HG02840 (cell line): ENCODE results near the gene TSHZ1.

ENCODE experiments used
- ATAC-seq: cut with Tn5 transposase; IDR thresholded peaks from one replicate; pipeline ENCODE4 v1.9.1; 2021; ENCODE audit warnings: mild to moderate bottlenecking, moderate library complexity, moderate number of reproducible peaks; ENCODE audit not compliant: unreplicated experiment, low FRiP score

The TSHZ1 gene

DNA sequence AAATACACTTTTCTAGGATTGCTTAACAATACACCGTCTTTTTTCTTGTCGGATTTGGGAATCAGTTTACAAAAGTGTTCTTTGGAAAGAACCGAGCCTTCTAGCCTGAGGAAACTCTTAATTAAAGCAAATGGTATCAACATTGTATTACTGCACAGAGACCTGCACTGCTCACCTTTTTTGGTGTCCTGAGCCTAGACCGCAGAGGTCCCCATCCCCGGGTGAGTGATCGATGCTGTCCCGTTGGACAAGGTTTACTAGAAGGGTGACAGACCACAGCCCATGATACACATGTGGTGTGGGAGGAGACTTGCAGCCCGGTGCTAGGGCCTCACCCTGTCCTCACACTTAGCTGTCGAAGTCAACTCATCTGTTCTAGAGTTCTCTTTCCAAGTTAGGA lies 55.3 kb downstream of the TSHZ1 start:
- ATAC-seq = no peak

DNA sequence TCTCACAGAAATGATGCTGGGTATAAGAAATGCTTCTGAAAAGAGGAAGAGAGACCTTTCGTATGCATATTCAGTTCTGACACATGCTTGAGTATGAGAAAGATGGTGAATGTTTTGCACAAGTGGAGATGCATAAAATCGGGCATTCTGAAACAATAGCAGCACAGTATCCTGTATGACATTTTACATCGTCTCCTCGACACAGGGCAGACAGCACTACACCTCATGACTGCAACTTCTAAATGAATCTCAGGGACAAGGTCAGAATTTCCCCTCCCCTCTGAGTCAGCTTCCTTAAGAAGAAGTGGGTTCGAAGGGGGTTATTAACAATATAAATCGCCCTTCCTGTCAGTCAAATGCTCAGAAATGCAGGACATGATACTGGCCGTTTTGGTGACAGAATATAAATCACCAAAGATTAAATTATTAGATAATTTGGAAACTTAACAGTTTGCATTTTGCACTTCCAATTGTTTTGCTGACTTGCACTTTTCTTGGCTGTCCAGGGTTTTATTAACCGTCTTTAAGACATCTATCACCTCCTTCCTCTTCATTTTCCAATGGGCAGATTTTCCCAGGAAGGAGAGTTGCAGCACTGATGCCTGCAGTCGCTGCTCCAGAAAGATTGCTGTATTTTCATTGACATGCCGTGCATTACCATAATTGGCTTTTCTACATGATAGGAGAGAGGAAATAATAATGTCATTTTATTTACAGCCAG lies 57.2 kb downstream of the TSHZ1 start:
- peak; percentile 69 for ATAC-seq

DNA sequence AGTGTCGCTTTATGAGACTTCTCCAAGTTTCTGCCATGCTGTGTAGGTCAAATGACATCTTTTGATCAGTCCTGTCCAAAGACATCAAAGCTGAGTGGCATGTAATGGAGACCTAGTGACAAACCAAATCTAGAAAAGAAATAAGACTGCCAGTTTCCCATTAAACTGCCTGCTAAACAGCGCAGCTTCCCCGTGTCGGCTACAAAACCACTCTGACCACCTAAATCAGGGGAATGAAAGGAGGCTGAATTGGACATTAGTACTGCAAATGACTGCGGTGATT lies 57.7 kb downstream of the TSHZ1 start:
- no peak for ATAC-seq

GRCh38 chr18:75269124-75269680 lies 58.6 kb downstream of the TSHZ1 start:
- no peak for ATAC-seq

GRCh38 chr18:75269696-75270095 lies 59.1 kb downstream of the TSHZ1 start:
- ATAC-seq = no peak

DNA sequence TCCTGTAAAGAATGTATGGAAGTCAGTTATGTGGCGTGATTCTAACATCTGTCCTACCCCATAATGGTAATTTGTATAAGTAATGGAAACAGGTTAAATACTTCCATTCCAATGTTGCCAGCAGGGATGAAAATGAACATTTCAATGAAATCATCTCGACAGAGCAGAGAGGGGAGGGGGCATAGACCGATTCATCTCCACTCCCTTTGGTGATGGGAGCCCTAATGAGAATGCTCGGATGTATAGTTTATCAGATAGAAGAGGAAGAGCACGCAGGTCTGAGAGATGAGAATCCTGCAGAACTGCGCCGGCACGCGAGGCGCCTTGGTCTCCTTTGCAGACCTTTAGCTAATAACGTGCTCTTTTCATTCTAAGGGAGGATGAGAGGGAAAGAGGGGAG lies 61.4 kb downstream of the TSHZ1 start:
- ATAC-seq = no peak

- no peak for ATAC-seq
Measured at GRCh38 chr18:75273817-75274216, 63.2 kb downstream of the TSHZ1 start.

DNA sequence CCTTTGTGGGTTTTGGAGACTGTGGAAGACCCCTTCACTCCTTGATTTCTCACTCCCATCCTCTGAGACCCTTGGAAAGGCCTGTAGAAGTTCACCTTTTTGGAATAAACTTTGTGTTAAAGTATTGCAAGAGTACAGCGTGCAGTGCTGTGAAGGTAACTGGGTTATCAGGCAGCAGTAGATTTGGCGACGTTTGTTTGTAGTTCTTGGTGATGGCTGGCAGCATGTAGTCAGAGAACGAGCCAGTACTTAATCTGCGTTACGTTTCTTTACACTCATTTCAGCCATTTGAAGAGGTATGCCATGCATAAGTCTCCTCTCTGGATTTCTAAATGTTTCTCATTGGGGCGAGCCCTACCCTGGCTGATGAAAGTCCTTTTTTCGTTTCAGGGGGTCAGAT lies 64.6 kb downstream of the TSHZ1 start:
- ATAC-seq = no peak

GRCh38 chr18:75276818-75277609 lies 66.4 kb downstream of the TSHZ1 start:
- ATAC-seq = no peak

DNA sequence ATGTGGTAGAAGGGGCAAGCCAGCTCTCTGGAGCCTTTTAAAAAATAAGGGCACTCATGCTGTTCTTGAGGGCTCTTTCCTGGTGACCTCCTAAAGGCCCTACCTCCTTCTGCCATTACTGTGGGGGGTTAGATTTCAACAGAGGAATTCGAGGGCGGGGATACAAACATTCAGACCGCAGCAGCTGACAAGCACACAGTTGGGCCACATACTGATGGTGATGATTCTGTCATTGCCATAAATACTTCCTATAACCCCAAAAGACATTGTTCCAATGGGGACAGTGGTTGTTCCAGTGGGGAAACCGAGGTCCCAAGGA lies 67.0 kb downstream of the TSHZ1 start:
- no peak for ATAC-seq

DNA sequence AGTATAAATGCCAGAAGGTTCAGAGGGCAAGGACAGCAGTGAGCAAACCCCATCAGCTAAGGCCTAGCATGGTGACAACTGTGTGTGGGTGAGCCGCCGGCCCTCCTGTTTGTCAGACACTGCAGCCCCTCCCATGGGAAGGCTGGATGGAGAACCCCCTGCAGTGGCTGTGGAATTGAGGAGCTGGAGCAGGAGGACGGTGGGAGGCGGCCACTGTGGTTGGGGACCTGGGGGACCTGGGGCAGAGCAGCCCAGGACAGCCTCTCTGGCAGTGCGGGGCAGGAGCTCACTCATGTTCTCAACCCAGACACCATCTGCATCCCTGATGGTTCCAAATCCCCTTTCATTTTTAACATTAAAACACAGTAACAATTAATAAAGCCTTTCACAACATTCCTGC lies 68.8 kb downstream of the TSHZ1 start:
- ATAC-seq = no peak

GRCh38 chr18:75280427-75281280 lies 70.1 kb downstream of the TSHZ1 start:
- ATAC-seq = no peak

GRCh38 chr18:75282746-75283145 lies 72.1 kb downstream of the TSHZ1 start:
- no peak for ATAC-seq

GRCh38 chr18:75283731-75284130 lies 73.1 kb downstream of the TSHZ1 start:
- ATAC-seq = no peak

- no peak for ATAC-seq
Measured at GRCh38 chr18:75284566-75284965, 74.0 kb downstream of the TSHZ1 start.

- ATAC-seq = no peak
Measured at GRCh38 chr18:75285876-75286275, 75.3 kb downstream of the TSHZ1 start.

DNA sequence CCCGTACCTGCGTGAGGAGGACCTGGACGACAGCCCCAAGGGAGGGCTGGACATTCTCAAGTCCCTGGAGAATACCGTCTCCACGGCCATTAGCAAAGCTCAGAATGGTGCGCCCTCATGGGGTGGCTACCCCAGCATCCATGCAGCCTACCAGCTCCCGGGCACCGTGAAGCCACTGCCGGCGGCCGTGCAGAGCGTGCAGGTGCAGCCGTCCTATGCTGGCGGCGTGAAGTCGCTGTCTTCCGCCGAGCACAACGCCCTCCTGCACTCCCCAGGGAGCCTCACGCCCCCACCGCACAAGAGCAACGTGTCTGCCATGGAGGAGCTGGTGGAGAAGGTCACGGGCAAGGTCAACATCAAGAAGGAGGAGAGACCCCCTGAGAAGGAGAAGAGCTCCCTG lies 76.4 kb downstream of the TSHZ1 start:
- ATAC-seq = no peak

DNA sequence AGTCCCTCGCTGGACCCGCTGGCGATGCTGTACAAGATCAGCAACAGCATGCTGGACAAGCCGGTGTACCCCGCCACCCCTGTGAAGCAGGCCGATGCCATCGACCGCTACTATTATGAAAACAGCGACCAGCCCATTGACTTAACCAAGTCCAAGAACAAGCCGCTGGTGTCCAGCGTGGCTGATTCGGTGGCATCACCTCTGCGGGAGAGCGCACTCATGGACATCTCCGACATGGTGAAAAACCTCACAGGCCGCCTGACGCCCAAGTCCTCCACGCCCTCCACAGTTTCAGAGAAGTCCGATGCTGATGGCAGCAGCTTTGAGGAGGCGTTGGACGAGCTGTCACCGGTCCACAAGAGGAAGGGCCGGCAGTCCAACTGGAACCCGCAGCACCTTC lies 77.1 kb downstream of the TSHZ1 start:
- ATAC-seq = no peak

- ATAC-seq = no peak
Measured at GRCh38 chr18:75289761-75290160, 79.2 kb downstream of the TSHZ1 start.

DNA sequence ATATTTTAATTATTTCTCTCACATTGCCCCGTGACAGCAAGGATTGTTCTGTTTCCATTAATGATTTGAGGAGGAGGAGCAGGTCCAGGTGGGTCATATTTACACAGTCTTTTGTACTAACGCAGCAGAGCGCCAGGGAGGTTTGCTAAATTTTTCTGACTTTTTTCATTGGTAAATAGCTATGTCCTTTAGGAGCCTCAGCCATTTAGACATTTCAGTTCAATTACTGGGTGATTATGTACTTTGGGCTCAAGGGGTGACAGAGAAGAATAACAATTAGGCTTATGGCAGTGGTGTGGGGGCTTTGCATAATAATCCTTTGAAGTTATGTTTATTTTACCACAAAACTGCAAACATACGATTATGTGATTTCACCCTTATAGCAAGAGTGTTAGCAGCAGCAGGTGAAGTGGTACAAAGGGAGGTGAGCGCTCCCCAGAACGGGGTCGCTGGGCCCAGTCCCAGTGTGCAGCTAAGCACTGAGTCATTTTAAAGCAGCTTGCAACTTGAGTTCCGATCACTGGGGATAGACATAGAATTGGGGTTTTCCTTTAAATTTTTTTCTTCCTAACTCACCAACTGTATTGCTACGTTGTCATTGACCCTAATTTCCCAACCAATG lies 80.3 kb downstream of the TSHZ1 start:
- ATAC-seq = no peak

DNA sequence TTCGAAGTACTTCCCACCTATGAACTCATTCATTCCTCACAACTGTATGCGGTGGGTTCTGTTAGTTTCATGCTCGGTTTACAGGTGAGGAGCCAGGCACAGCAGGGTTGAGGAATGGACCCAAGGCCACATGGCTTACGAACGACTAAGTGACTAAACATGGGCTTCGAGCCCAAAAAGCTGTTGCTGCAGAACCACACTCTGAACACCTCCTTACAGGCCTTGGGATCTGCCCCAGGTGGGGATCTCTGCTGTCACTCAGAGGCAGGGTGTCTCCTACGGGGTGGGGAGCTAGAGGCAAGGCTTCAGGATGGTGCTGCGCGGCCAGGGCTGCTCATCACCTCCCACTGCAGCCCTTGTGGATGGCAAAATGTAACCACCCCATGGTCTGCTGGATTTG lies 80.9 kb downstream of the TSHZ1 start:
- ATAC-seq = no peak
